K562 (cell line): ENCODE data around the gene EGR2. TPM values are rescaled to one million over a fixed set of nuclear protein-coding genes. Genes with fewer than 3 reads are reported as not detected.

Experiments
- BRCA1 ChIP-seq, 2 experiments: fragments of 450-650 bp in 1 of 2; sonication (generic) in 1 of 2; formaldehyde crosslinking in 1 of 2; IDR thresholded peaks; 2 replicates each; pipeline versions ENCODE4 v1.5.0 to v1.6.1; 2017 to 2020; ENCODE audit warnings: mild to moderate bottlenecking in 1 of 2, missing genetic modification reagents in 1 of 2
- CBFA2T2 ChIP-seq: fragments of 450-650 bp; conservative IDR thresholded peaks from 2 replicates; pipeline ENCODE4 v1.6.1; 2017; ENCODE audit warnings: mild to moderate bottlenecking
- DDX20 ChIP-seq: fragments of 450-650 bp; IDR thresholded peaks from 2 replicates; pipeline ENCODE4 v1.6.1; 2016; ENCODE audit warnings: missing genetic modification characterization, low read depth, mild to moderate bottlenecking, missing compliant biosample characterization, moderate library complexity
- GATA2 ChIP-seq: sonication (generic); formaldehyde crosslinking; IDR thresholded peaks from 2 replicates; pipeline ENCODE4 v1.4.0; 2020; ENCODE audit warnings: mild to moderate bottlenecking, missing genetic modification reagents
- GATAD2A ChIP-seq: fragments of 450-650 bp; IDR thresholded peaks from 2 replicates; pipeline ENCODE4 v1.6.1; 2017
- GTF2A2 ChIP-seq: IDR thresholded peaks from 2 replicates; pipeline ENCODE4 v1.6.1; 2016; ENCODE audit warnings: mild to moderate bottlenecking, missing genetic modification characterization, missing compliant biosample characterization
- KDM2B ChIP-seq: fragments of 250-450 bp; sonication (Bioruptor Pico); IDR thresholded peaks from 2 replicates; pipeline ENCODE4 v1.8.0; 2021; ENCODE audit warnings: mild to moderate bottlenecking, moderate library complexity
- RBM39 ChIP-seq: fragments of 200-400 bp; formaldehyde crosslinking; optimal IDR thresholded peaks from 2 replicates; pipeline ENCODE3; 2018; ENCODE audit warnings: low read depth, low read length
- ZNF436 ChIP-seq: fragments of 250-450, 450-650 bp; sonication (Bioruptor Pico); formaldehyde crosslinking; IDR thresholded peaks from 2 replicates; pipeline ENCODE4 v1.7.0; 2020; ENCODE audit warnings: mild to moderate bottlenecking
- polyA plus RNA-seq, 8 experiments: library from polyadenylated mRNA; depleted of rRNA in 4 of 8; stranded (reverse) in 5 of 8; unstranded in 3 of 8; fragments of >200 nt; fragmentation: Nextera tagmentation in 2 of 8; fragmentation: Illumina TruSeq in 1 of 8; extraction: Ambion mirVana in 2 of 8; extraction: Trizol in 1 of 8; gene quantifications; 2 replicates each; pipeline versions ENCODE4 v1.2.1 to v1.2.3, GENCODE V29; 2011 to 2014; ENCODE audit warnings: inconsistent platforms in 1 of 8, missing spikeins in 1 of 8
- total RNA-seq, 7 experiments: library from RNA; depleted of rRNA in 6 of 7; stranded (reverse); fragments of >200 nt in 6 of 7; fragmentation: Illumina TruSeq in 2 of 7; extraction: Trizol in 2 of 7; gene quantifications; 2 replicates each; pipeline versions ENCODE4 v1.2.1 to v1.2.3, GENCODE V29; 2011 to 2021; ENCODE audit warnings: low replicate concordance in 1 of 7
- TF ChIP-seq, protein P1 (sequence below): fragments of 200-800 bp; sonication (Bioruptor generic); IDR thresholded peaks from 2 replicates; pipeline ENCODE4 v1.6.1; 2017; ENCODE audit warnings: missing genetic modification characterization, missing compliant biosample characterization
- TF ChIP-seq, protein P2 (sequence below): sonication (generic); formaldehyde crosslinking; IDR thresholded peaks from 2 replicates; pipeline ENCODE4 v1.4.0; 2020; ENCODE audit warnings: mild to moderate bottlenecking, missing genetic modification reagents
- TF ChIP-seq, protein P3 (sequence below), 2 experiments: fragments of 450-650 bp; IDR thresholded peaks; 2 replicates each; pipeline ENCODE4 v1.6.1; 2016; ENCODE audit warnings: mild to moderate bottlenecking in 2 of 2, borderline replicate concordance in 1 of 2, low read depth in 1 of 2, moderate library complexity in 1 of 2

EGR2 gene
- total and polyA plus RNA-seq, 9 of the 15 experiments (the other 6 are each of a cell fraction or from before 2014, with no cell fraction given), result 0.08 to 0.18 (median 0.12) TPM; not detected in 4

DNA sequence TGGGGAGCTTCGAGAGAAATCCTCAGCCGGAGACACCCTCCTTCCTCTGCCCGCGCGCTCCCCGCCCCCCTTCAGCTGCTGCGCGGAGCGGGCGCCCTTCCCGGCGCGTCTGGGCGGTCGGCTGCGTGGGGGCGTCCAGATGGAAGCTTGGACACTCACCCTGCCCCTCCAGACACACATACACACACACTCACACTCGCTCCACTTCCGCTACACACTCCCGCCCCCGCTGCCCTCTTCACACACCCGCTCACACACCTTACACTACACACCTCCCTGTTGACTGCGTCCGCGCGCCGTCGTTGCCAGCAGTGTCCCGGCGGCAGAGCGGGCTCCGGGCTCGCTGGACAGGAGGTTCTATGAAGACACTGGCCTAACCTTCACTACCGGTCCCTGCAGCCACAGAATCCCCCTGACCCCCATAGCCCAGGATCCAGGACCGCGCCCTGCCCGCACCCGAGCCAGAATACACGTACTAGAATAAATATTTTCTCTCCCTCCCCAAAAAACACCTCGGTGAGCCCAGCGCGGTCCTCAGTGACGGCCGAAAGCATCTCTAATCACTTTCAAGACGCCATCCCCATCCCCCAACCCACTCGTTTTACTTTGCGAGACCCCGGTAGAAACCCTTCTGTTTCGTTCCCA is 1.1 kb upstream of the EGR2 start (continued):
- TF ChIP-seq, protein P1, sequence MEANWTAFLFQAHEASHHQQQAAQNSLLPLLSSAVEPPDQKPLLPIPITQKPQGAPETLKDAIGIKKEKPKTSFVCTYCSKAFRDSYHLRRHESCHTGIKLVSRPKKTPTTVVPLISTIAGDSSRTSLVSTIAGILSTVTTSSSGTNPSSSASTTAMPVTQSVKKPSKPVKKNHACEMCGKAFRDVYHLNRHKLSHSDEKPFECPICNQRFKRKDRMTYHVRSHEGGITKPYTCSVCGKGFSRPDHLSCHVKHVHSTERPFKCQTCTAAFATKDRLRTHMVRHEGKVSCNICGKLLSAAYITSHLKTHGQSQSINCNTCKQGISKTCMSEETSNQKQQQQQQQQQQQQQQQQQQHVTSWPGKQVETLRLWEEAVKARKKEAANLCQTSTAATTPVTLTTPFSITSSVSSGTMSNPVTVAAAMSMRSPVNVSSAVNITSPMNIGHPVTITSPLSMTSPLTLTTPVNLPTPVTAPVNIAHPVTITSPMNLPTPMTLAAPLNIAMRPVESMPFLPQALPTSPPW (CRISPR knock-in tag), result peak; percentile 58
- TF ChIP-seq, protein P2, sequence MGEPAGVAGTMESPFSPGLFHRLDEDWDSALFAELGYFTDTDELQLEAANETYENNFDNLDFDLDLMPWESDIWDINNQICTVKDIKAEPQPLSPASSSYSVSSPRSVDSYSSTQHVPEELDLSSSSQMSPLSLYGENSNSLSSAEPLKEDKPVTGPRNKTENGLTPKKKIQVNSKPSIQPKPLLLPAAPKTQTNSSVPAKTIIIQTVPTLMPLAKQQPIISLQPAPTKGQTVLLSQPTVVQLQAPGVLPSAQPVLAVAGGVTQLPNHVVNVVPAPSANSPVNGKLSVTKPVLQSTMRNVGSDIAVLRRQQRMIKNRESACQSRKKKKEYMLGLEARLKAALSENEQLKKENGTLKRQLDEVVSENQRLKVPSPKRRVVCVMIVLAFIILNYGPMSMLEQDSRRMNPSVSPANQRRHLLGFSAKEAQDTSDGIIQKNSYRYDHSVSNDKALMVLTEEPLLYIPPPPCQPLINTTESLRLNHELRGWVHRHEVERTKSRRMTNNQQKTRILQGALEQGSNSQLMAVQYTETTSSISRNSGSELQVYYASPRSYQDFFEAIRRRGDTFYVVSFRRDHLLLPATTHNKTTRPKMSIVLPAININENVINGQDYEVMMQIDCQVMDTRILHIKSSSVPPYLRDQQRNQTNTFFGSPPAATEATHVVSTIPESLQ, result no peak
- TF ChIP-seq CBFA2T2, result peak; percentile 23; the same call in 1 of the 2 replicates
- no peak for TF ChIP-seq ZNF436 (CRISPR knock-in tag)
- TF ChIP-seq KDM2B (CRISPR knock-in tag), result no peak
- TF ChIP-seq GTF2A2, result no peak
- TF ChIP-seq GATAD2A, result 0 out of 2 replicates have a peak, but pooled peaks have one; percentile 67
- TF ChIP-seq DDX20 (tag), result no peak
- TF ChIP-seq GATA2 (CRISPR knock-in tag), result no peak
- TF ChIP-seq, protein P3, sequence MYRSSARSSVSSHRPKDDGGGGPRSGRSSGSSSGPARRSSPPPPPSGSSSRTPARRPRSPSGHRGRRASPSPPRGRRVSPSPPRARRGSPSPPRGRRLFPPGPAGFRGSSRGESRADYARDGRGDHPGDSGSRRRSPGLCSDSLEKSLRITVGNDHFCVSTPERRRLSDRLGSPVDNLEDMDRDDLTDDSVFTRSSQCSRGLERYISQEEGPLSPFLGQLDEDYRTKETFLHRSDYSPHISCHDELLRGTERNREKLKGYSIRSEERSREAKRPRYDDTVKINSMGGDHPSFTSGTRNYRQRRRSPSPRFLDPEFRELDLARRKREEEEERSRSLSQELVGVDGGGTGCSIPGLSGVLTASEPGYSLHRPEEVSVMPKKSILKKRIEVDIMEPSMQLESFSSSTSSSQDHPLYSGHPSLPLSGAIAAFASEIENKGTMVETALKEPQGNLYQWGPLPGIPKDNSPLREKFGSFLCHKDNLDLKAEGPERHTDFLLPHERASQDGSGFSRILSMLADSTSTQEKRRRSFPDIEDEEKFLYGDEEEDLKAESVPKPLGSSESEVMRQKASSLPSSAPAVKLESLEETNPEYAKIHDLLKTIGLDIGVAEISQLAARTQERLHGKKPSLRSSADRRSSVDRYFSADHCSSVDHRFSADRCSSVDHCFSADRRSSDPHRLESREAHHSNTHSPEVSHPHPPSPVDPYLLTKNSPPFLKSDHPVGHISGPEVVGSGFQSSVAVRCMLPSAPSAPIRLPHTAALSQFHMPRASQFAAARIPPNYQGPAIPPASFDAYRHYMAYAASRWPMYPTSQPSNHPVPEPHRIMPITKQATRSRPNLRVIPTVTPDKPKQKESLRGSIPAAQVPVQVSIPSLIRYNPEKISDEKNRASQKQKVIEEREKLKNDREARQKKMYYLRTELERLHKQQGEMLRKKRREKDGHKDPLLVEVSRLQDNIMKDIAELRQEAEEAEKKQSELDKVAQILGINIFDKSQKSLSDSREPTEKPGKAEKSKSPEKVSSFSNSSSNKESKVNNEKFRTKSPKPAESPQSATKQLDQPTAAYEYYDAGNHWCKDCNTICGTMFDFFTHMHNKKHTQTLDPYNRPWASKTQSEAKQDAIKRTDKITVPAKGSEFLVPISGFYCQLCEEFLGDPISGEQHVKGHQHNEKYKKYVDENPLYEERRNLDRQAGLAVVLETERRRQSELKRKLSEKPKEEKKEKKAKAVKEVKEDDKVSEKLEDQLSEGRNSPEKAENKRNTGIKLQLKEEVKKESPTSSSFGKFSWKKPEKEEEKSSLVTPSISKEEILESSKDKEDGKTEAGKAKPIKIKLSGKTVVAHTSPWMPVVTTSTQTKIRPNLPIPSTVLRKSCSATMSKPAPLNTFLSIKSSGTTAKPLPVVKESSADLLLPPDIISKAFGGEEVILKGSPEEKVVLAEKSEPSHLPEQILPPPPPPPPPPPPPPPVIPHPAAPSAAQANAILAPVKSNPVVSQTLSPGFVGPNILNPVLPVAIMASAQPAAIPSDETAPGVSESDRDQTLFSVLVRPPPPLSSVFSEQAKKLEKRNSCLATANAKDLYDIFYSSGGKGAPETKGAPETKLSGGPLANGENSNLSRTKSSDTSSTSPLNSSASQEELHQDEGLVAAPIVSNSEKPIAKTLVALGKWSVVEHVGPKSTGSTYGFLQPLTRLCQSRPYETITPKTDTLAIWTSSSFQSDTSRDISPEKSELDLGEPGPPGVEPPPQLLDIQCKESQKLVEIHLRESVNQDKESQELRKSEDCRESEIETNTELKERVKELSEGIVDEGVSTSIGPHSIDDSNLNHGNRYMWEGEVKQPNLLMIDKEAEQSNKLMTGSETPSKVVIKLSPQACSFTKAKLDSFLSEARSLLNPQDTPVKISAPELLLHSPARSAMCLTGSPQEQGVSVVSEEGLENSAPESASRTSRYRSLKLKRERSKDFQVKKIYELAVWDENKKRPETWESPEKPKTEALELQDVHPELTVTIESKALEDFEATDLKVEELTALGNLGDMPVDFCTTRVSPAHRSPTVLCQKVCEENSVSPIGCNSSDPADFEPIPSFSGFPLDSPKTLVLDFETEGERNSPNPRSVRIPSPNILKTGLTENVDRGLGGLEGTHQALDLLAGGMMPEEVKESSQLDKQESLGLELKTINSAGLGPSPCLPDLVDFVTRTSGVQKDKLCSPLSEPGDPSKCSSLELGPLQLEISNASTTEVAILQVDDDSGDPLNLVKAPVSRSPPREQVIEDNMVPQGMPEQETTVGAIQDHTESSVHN (IDR thresholded peaks at IDR 0.05; ENCODE audit: borderline replicate concordance in 1 of 2, low read depth in 1 of 2), result no peak
- no peak for TF ChIP-seq BRCA1 (IDR thresholded peaks at IDR 0.05)
- no peak for TF ChIP-seq BRCA1 (CRISPR knock-in tag; IDR thresholded peaks at IDR 0.05)
- no peak for TF ChIP-seq RBM39
